Measurements from ENCODE around the gene SLC17A5.
"Not testable (repeated sequence)": the region's sequence is repeated elsewhere in the genome, so short reads cannot be mapped to it uniquely, and the experiment has no call there.

The SLC17A5 gene

GRCh38 chr6:73613806-73614536, 39.8 kb downstream of the SLC17A5 start:
- DNase-seq: no peak

GRCh38 chr6:73612611-73613010, 41.2 kb downstream of the SLC17A5 start:
- DNase-seq: no peak

GRCh38 chr6:73610444-73611275, 43.1 kb downstream of the SLC17A5 start:
- no peak for DNase-seq

GRCh38 chr6:73608761-73609160, 45.0 kb downstream of the SLC17A5 start:
- no peak for DNase-seq

GRCh38 chr6:73606428-73606827, 47.4 kb downstream of the SLC17A5 start:
- DNase-seq: no peak

GRCh38 chr6:73604461-73604860, 49.3 kb downstream of the SLC17A5 start:
- no peak for DNase-seq

GRCh38 chr6:73604020-73604419, 49.8 kb downstream of the SLC17A5 start:
- DNase-seq: no peak

GRCh38 chr6:73586416-73586974, 67.3 kb downstream of the SLC17A5 start:
- DNase-seq: no peak

GRCh38 chr6:73585566-73586415, 68.0 kb downstream of the SLC17A5 start:
- peak; percentile 6 for DNase-seq

GRCh38 chr6:73581293-73581692, 72.5 kb downstream of the SLC17A5 start:
- no peak for DNase-seq

- DNase-seq: peak; percentile 55
These were observed 73.3 kb downstream of the SLC17A5 start for GRCh38 chr6:73580247-73581149.

- no peak for DNase-seq
These were observed 73.9 kb downstream of the SLC17A5 start for GRCh38 chr6:73579851-73580246.

GRCh38 chr6:73579389-73579788, 74.4 kb downstream of the SLC17A5 start:
- DNase-seq: no peak

GRCh38 chr6:73577676-73578075, 76.1 kb downstream of the SLC17A5 start:
- no peak for DNase-seq

GRCh38 chr6:73572531-73572930, 81.3 kb downstream of the SLC17A5 start:
- not testable (repeated sequence) for DNase-seq

- DNase-seq: not testable (repeated sequence)
These were observed 82.3 kb downstream of the SLC17A5 start for GRCh38 chr6:73571218-73572181.

- DNase-seq: no peak
These were observed 84.7 kb downstream of the SLC17A5 start for GRCh38 chr6:73569121-73569520.

GRCh38 chr6:73566954-73567591, 86.7 kb downstream of the SLC17A5 start:
- DNase-seq: no peak

- not testable (repeated sequence) for DNase-seq
These were observed 87.3 kb downstream of the SLC17A5 start for GRCh38 chr6:73566486-73566871.
